Calu3 (cell line): ENCODE results near the gene KRTAP5-3. TPM values are rescaled to one million over a fixed set of nuclear protein-coding genes. Genes with fewer than 3 reads are reported as not detected.

ENCODE experiments used
- BruUV-seq: library from RNA; stranded (reverse); fragments of 400-500 nt; replicated peaks from 2 replicates; lab custom pipeline; 2021; lab: Mats Ljungman, UMichigan
- CTCF ChIA-PET: fragments of 300-600 bp; sonication (Branson Sonifier 250); formaldehyde crosslinking; loops from one replicate; lab custom pipeline; 2022; ENCODE audit warnings: antibody characterized with exemption; lab: Charles Lee
- DNase-seq: peaks from one replicate; pipeline ENCODE4 v3.0.0; 2022
- H3K27ac Mint-ChIP-seq: one replicate; pipeline ENCODE4 v1.8.0; 2022; ENCODE audit warnings: mixed read lengths; ENCODE audit not compliant: unreplicated experiment
- H3K27me3 Mint-ChIP-seq: one replicate; pipeline ENCODE4 v1.8.0; 2022; ENCODE audit warnings: mixed read lengths; ENCODE audit not compliant: unreplicated experiment
- H3K36me3 Mint-ChIP-seq: one replicate; pipeline ENCODE4 v1.8.0; 2022; ENCODE audit warnings: mild to moderate bottlenecking, moderate library complexity, mixed read lengths; ENCODE audit not compliant: insufficient read depth, unreplicated experiment
- H3K4me1 Mint-ChIP-seq: one replicate; pipeline ENCODE4 v1.8.0; 2022; ENCODE audit warnings: mild to moderate bottlenecking, low read depth, mixed read lengths; ENCODE audit not compliant: unreplicated experiment
- H3K4me3 Mint-ChIP-seq: one replicate; pipeline ENCODE4 v1.8.0; 2022; ENCODE audit warnings: mild to moderate bottlenecking, low read depth, moderate library complexity, mixed read lengths; ENCODE audit not compliant: unreplicated experiment
- H3K9me3 Mint-ChIP-seq: one replicate; pipeline ENCODE4 v1.8.0; 2022; ENCODE audit warnings: low read depth, mixed read lengths; ENCODE audit not compliant: unreplicated experiment
- intact Hi-C: fragments of 100-400 bp; cut with micrococcal nuclease; formaldehyde crosslinking; loops from one replicate; pipeline ENCODE4 v1.10.0; 2022; ENCODE audit not compliant: unreplicated experiment
- total RNA-seq: library from RNA; stranded (reverse); gene quantifications from 2 replicates; pipeline ENCODE4 v1.2.3, GENCODE V29; 2022
- TF ChIP-seq, protein P1 (sequence below): fragments of 200-600 bp; IDR thresholded peaks from one replicate; pipeline ENCODE4 v1.8.0; 2022; ENCODE audit warnings: antibody characterized with exemption; ENCODE audit not compliant: unreplicated experiment

KRTAP5-3 gene
- total RNA-seq, 1 experiment from 2014 or later = not detected

DNA sequence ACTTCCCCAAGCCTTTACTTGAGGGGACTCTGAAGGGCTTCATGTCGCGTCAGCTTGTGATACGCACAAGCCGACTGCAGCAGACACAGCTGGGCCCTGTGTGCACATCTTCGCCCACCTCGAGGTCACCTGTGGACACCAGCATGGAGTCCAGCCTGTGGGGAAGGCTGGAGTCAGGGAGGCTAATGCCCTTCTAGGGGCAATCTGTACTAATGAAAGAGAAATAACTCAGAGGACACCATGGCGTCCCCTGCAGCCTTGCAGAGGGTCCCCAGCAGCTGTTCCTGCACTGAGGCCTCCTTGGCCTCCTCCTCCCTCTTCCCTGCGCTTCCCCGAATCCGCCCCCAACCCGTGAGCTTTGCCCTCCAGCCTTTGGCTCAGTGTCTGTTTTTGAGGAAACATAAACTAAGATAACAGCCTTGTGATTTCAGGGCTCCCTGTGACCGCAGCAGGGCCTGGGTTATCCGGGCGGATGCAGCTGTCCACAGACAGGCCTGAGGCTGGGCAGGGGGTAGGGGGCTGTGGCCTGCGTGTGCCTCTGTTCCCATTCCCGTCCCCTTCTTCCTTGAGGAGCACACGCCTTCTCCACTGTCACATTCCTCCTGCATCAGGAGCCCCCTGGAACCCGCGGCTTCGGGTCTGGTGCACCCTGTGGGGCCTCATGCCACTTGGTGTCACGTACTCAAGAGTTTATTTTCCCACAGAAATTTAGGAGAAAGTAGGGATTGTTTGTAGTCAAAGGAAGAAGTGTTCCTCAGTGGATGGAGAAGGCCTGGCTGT, 46.3 kb upstream of the KRTAP5-3 start:
- peaks cover 85% of the 10 kb centered on the region for H3K27me3 Mint-ChIP-seq
- CTCF ChIA-PET = interaction anchor here (2.2 to 3.1 kb wide), 2 partner anchors 347 to 496 kb away, joined by 28 to 54 read pairs; no protein-coding TSS in a partner anchor

DNA sequence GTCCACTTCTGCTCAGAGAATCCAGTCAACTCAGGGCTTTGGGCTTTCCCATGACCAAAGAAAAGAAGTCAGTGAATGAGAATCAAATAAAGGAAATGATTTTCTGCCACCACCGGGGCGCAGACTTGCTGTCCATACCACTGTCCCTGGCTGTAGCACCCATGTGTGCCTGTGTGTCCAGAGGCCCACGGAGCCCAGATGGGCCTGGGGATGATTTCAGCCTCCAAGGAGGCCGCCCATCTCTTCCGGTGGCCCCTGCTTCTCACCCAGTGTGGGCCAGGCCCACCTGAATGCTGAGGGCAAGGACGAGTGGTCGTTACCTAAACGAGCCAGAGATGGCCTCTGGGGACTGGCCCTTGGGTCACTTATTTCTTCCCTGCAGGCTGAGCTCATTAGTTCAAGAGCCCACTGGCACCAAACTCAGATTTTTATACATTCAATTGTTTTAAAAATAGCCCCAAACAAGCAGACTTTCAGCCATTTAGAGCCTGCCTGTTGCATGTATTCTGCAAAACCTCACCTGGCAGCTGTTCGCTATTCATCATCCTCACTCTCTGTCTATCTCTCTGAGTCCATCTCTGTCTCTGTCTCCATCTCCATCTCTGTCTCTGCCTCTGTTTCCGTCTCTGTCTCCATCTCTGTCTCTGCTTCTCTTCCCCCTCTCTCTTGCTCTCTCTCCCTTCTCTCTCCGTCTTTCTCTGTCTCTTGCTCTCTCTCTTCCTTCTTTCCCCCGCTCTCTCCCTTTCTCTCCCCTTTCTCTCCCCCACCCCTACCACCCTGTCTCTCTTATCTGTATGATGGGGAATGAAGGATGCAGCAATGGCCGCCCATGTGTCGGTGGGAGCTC, 45.5 kb upstream of the KRTAP5-3 start:
- peaks cover 77% of the 10 kb centered on the region for H3K27me3 Mint-ChIP-seq
- BruUV-seq = no TSS peak
- CTCF ChIA-PET = interaction anchor here (1.0 to 3.1 kb wide), 10 partner anchors 22 to 502 kb away, joined by 3 to 54 read pairs (median 14); no protein-coding TSS in a partner anchor

More for the DNA sequence above, 46.3 kb upstream of the KRTAP5-3 start:
- Mint-ChIP-seq H3K9me3 (no peaks in the 10 kb centered on the region), H3K27ac (no peak overlapping the region), H3K36me3 (no peaks in the 10 kb centered on the region), H3K4me3 (no peak overlapping the region), H3K4me1 (no peaks in the 10 kb centered on the region)
- intact Hi-C loops = loop anchor here (5.0 kb wide), 1 partner anchor 498 kb away; no protein-coding TSS in a partner anchor
- TF ChIP-seq, protein P1, sequence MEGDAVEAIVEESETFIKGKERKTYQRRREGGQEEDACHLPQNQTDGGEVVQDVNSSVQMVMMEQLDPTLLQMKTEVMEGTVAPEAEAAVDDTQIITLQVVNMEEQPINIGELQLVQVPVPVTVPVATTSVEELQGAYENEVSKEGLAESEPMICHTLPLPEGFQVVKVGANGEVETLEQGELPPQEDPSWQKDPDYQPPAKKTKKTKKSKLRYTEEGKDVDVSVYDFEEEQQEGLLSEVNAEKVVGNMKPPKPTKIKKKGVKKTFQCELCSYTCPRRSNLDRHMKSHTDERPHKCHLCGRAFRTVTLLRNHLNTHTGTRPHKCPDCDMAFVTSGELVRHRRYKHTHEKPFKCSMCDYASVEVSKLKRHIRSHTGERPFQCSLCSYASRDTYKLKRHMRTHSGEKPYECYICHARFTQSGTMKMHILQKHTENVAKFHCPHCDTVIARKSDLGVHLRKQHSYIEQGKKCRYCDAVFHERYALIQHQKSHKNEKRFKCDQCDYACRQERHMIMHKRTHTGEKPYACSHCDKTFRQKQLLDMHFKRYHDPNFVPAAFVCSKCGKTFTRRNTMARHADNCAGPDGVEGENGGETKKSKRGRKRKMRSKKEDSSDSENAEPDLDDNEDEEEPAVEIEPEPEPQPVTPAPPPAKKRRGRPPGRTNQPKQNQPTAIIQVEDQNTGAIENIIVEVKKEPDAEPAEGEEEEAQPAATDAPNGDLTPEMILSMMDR = no peak
- BruUV-seq = no TSS peak
- DNase-seq = no peak

GRCh38 chr11:1652771-1653540, 44.7 kb upstream of the KRTAP5-3 start:
- peak; percentile 83 for DNase-seq
- H3K27me3 Mint-ChIP-seq = peaks cover 75% of the 10 kb centered on the region
- intact Hi-C loops = loop anchor here (5.0 kb wide), 1 partner anchor 499 kb away; no protein-coding TSS in a partner anchor
- no peaks in the 10 kb centered on the region for H3K36me3 Mint-ChIP-seq
- CTCF ChIA-PET = interaction anchor here (0.7 to 3.1 kb wide), 20 partner anchors 23 to 521 kb away, joined by 3 to 54 read pairs (median 4); partner anchors contain the start of gene TNNT3
- H3K9me3 Mint-ChIP-seq = no peaks in the 10 kb centered on the region
- H3K4me1 Mint-ChIP-seq = no peaks in the 10 kb centered on the region
- TF ChIP-seq, protein P1 = peak; percentile 98
- no peak overlapping the region for H3K27ac Mint-ChIP-seq
- no peak overlapping the region for H3K4me3 Mint-ChIP-seq
- no TSS peak for BruUV-seq

More for the DNA sequence above, 45.5 kb upstream of the KRTAP5-3 start:
- TF ChIP-seq, protein P1 = no peak
- Mint-ChIP-seq H3K4me3 (no peak overlapping the region), H3K4me1 (no peaks in the 10 kb centered on the region), H3K36me3 (no peaks in the 10 kb centered on the region), H3K27ac (no peak overlapping the region), H3K9me3 (no peaks in the 10 kb centered on the region)
- no peak for DNase-seq
- intact Hi-C loops = loop anchor here (5.0 kb wide), 1 partner anchor 499 kb away; no protein-coding TSS in a partner anchor
